Epithelial cell of prostate (primary cell): ENCODE data around the gene CUL1.

Experiments used
- DNase-seq: peaks from one replicate; pipeline ENCODE4 v3.0.0-alpha.2; 2011; ENCODE audit warnings: low read depth, low spot score
- H3K27ac ChIP-seq: fragments of 450-650 bp; 2 replicates; pipeline ENCODE4 v1.5.1; 2017; ENCODE audit warnings: mild to moderate bottlenecking

Gene CUL1

DNA sequence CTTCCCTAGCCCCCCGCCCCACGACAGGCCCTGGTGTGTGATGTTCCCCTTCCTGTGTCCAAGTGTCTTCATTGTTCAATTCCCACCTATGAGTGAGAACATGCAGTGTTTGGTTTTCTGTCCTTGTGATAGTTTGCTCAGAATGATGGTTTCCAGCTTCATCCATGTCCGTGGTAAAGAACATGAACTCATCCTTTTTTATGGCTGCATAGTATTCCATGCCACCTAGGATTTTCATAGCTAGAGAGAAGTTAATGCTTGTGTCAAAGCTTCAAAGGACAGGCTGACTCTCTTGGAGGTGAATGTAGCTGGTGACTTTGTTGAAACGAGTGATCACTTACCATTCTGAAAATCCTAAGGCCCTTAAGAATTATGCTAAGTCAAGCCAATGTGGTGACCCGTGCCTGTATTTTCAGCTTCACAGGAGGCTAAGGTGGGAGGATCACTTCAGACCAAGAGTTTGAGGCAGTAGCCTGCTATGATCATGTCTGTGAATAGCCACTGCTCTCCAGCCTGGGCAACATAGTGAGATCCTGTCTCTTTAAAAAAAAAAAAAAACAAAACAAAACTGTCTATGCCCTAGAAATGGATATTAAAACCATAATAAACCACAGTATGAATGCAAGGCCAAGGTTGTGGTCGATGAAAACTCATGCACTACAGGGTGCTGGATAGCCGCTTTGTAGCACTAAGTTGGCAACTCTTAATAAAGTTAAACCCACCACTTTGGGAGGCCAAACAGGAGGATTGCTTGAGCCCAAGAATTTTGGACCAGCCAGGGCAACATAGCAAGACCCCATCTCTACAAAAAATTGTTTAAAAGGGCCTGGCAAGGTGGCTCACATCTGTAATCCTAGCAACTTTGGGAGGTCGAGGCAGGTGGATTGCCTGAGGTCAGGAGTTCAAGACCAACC, 52.0 kb downstream of the CUL1 start:
- H3K27ac ChIP-seq, result no peak overlapping the region

DNA sequence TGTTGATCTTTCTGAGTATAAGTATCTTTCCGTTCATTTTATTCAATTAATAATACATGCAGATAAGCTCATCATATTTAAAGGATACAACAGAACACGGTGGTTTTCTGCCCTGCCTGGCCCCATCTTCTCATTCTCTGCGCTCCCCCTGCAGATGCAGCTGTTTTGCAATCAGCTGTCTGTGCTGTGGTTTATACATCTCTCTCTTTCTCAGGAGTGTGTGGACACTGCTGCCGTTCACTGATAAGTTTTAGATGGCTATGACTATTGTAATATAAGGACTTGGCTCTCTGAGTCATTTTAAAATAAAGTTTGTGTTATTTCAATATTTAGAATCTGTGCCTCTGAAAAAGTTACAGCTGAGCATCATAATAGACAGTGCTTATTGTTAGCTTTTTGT, 54.5 kb downstream of the CUL1 start:
- H3K27ac ChIP-seq, result no peak overlapping the region
- DNase-seq, result no peak

More for the DNA sequence above, 52.0 kb downstream of the CUL1 start:
- DNase-seq, result no peak

DNA sequence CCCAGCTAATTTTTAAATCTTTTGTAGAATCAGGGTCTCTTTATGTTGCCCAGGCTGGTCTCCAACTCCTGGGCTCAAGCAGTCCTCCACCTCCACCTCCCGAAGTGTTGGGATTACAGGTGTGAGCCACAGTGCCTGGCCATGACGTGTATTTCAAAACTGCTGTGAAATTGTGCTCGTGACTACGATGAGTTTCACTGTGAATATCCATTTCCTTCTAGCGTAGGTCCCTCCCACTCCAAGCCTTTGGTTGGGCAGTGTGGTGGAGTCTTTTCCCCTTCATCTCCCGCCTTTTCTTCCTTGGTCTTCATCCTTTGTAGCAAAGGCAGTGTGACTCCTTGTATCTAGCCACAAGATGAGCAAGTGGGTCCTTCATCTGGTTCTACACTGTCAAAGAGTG, 56.2 kb downstream of the CUL1 start:
- DNase-seq, result no peak
- no peak overlapping the region for H3K27ac ChIP-seq

DNA sequence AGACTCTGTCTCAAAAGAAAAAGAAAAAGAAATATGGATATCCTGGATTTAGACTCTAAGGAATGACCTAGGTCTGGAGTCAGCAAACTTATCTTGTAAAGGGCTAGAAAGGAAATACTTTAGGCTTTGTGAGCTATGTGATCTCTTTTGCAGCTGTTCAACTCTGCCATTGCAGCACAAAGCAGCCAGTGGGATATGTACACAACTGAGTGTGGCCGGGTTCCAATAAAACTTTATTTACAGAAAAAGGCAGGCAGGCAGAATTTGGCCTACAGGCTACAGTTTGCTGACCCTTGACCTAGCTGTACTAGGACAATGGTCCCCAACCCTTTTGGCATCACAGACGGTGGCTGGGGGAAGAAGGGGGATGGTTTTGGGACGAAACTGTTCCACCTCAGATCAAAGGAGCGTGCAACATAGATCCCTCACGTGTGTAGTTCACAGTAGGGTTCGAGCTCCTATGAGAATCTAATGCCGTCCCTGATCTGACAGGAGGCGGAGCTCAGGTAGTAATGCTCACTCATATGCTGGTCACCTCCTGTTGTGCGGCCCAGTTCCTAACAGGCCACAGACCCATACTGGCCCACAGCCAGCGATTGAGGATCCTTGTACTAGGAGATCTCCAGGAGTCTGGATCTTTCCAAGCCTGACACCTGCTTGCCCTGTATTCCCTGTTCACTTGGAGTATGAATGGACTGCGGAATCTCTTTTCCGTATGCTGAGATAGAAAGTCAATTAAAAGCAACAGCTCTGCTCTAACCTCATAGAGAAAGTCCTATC, 63.0 kb downstream of the CUL1 start:
- DNase-seq, result no peak
- no peak overlapping the region for H3K27ac ChIP-seq

DNA sequence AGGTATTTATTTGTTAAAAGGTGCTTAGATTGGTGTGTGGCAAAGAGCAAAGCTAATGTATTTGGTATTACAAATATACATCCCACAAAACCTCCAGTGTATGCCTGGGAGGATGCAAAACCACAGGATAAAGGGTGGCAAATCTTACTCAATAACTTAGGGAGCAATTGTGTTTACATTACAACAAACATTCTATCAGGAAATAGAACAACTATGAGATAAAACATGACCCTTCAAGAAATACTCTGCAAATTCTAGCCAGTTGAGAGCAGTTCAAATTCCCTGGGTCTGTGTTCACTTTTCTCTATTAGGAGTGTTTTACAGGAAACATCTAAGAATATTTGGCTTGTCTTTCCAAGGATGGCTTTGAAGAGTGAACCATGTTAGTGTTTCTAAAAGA, 64.9 kb downstream of the CUL1 start:
- no peak for DNase-seq
- H3K27ac ChIP-seq, result no peak overlapping the region

DNA sequence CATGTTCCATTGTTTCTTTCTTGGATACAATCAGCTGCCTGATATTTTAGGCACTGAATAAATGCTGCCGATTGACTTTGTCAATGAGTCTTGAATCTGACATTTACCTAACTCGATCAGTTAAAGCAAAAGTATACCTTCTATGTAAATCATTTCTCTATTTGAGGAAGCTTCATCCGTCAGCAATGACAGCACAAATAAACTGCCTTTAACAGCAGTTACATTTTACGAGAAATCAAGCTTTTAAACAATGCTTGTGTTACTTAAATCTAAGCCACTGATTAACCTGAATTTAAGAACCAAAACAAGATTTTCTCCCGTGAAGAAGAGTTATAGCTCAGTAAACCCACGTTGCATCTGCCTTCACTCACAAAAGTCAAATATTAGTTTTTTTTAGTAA, 71.3 kb downstream of the CUL1 start:
- no peak overlapping the region for H3K27ac ChIP-seq
- DNase-seq, result no peak

DNA sequence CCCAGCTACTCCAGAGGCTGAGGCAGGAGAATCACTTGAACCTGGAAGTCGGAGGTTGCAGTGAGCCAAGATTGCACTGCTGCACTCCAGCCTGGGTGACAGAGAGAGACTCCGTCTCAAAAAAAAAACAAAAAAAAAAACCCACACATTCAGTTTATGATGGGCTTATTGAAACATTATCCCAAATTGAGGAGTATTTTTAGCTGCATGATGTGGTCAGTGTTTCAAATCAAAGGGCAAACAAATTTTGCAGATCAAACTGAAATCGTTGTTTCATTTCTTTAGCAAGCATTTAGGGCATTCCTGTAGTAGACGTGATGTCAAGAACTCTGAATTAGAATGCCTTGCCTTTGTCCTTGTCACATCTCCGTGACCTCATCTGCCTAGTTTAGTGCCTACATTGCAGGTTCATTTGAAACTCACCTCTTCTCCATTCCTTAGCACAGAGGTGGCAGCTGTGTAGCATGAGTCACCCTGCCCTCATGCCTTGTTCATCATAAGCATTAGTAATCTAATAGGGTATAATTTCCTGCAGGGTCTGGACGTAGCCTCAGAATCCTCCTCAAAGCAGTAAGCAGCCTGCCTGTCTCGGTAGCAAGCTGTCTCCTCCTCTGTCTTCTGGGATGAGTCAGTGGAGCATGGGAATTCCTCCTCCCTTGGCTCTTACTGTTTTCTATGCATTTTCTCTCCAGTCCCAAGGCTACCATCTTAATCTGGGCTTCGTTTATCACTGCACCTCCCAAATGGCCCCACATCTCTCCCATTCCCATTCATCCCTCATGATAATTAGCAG, 73.8 kb downstream of the CUL1 start:
- peak overlapping the region; percentile 63 for H3K27ac ChIP-seq
- DNase-seq, result peak; percentile 85

DNA sequence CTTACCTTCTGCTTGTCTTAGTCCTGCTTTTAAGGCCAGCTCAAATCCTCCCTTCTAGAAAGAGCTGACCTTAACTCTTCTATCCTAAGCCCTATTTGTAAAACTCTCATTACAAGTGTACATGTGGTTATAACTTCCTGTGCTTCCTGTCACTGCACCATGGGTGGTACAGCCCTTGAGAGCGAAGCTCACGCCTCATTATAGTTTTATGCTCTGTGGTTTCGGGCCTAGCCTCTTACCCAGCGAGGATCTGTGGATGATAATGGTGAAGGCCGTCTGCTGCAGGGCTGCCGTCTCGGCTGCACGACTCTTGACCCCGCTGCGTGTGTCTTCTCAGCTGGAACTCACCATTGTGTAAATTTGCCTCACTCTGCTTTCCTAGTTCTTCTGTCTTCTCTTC, 74.6 kb downstream of the CUL1 start:
- peak overlapping the region; percentile 63 for H3K27ac ChIP-seq
- no peak for DNase-seq

DNA sequence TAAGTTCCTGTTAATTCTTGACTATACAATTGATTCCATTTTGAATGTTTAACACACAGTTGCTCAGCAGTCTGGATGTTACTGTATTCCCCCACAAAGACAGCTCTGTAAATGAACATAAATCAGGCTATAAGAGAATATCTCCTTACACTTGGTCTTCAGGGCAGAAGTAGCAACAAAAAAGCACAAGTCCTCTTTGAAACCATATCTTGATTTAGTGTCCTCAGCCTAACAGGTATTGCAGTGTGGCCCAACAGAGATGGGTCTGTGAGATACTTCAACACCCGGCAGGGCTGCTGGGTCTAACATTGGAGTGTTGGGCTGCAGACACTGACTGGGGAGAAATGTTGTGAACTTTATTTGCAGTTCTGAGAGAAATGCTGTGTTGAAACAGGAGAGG, 75.8 kb downstream of the CUL1 start:
- no peak overlapping the region for H3K27ac ChIP-seq

DNA sequence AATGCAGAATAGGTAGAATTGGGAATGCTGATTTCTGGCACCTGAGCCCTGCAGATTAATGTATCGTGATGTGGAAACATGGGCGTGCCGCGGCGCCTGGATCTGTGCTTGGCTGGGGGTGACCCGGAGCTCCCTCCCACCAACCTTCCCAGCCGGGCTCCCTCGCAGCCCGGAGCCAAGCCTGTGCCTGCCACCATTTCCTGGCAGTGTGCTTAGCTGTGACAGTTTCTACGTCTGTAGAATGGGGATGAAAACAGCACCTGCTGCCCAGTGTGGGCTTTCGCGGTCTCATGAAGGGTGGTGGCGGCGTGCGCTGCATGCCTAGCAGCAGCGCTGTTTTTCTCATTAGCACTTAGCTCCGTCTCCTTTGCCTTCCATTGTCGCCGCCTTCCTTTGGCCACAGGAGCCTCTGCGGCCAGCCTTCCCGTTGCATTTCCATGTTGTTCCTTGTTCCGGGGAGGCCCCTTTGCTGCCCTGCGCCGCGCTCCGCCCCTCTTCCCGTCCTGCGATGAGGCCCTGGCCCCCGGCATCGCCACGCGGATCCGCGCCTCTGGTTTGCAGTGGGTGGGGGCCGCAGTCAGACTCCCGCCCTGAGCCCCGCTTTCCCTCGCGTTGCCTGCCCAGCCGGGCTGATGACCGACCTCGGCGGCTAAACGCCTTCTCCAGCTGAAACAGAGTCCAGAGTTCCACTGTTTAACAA, 84.2 kb downstream of the CUL1 start:
- no peak for DNase-seq

More for the DNA sequence above, 75.8 kb downstream of the CUL1 start:
- DNase-seq, result no peak

DNA sequence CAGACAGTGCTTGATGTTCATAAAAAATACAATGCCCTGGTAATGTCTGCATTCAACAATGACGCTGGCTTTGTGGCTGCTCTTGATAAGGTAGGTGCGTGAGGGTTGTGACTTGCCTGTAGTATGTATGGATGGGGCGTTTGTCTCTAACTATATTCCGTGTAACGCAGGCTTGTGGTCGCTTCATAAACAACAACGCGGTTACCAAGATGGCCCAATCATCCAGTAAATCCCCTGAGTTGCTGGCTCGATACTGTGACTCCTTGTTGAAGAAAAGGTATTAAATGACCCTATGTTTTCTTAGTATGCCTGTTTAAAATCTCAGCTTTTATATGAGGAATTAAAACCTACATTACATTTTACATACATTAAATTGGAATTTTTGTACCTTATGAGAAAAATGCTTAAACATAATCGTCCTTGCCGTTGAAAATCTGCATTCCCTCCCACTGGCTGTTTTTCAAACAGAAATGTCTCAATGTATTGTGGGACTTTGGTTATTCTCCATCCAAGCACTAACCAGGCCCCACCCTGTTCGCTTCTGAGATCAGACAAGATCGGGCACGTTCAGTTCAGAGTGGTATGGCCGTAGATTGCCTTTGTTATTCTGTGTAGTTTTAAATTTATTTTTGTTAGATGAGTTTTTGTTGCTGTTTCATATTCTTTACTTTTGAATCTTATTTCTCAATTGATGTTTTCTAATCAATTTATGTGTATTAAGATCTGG, 85.3 kb downstream of the CUL1 start:
- peak overlapping the region; percentile 55 for H3K27ac ChIP-seq

More for the DNA sequence above, 84.2 kb downstream of the CUL1 start:
- peak overlapping the region; percentile 55 for H3K27ac ChIP-seq

DNA sequence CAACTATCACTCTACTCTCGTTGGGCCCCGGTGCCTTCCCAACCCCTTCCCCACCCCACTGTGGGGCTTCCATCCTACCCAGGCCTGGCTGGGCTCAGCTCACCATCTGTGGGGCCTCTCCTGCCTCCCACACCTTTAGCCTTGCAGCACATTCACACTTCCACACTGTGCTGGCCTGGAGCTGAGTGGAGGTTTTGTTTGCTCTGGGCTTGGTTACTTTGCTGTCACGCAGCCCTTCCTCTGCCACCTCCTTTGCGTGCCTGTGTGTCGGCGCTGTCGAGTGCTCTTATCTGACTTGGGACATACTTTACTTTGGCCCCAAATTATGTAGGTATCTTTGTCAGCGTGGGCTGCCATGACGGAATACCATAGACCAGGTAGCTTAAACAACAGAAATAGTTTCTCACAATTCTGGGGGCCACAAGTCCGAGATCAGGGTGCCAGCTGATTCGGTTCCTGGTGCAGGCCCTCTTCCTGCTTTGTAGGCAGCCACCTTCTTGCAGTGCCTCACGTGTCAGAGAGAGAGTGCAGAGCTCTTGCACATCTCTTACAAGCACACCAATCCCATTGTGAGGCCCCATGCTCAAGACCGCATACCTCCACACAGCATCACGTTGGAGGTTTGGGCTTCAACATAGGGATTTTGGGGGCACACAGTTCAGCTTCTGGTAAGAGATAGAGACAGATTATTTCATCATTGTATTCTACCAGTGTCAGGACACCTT, 89.0 kb downstream of the CUL1 start:
- DNase-seq, result no peak
- H3K27ac ChIP-seq, result no peak overlapping the region

More for the DNA sequence above, 85.3 kb downstream of the CUL1 start:
- peak; percentile 41 for DNase-seq

DNA sequence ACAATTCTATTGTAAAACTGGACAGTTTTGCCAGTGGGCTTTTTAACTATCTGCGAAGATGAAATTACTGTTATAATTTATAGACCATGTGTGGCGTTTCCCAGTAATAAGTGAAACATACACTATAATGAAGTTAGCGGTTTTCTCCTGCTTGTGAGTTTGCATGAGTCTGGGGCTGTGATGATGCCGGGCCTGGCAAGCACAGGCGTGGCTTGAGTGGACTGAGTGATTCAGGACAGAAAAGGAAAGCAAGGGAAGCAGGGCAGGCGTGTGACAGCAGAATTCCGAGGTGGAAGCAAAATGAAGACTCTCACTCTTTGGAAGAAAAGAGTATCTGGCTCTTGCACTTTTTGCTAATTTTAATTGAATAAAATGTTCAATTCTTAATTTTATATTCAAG, 90.5 kb downstream of the CUL1 start:
- no peak for DNase-seq

DNA sequence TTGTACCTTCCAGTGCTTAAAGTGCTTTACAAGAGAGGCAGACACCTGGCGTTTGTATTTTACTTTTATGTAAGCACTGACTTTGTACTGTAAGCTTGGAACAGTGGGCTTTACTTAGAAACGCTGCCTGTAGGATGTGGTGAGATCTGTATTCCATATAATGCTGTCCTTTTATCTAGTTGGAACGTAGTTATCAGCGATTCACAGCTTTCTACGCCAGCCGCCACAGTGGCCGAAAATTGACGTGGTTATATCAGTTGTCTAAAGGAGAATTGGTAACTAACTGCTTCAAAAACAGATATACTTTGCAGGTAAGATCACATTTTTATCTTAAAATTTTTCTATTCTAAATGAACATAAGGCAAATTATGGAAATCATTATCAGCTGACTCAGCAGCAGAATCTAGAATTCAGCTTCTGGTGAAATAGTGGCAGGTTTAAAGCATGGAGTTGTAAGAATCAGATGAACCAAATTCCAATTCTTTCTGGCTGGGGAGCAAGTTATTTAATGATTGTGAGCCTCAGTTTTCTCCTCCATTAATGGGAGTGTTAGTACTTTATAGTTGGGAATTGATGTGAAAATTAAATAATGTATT, 91.5 kb downstream of the CUL1 start:
- no peak for DNase-seq
- H3K27ac ChIP-seq, result no peak overlapping the region

More for the DNA sequence above, 90.5 kb downstream of the CUL1 start:
- no peak overlapping the region for H3K27ac ChIP-seq

DNA sequence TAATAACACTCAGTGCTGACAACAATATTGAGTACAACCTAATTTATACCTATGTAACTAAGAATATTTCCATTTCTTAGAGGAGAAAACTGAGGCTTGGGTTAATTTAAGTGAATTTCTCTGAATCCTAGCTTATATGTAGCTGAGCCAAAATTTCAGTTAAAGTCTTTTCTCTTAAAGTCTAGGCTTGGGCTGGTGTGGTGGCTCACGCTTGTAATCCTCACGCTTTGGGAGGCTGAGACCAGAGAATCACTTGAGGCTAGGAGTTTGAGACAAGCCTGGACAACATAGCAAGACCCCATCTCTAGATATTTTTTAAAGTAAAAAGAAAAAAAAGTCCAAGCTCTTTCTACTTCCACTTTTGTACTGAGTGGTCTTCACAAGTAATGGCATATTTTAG, 92.1 kb downstream of the CUL1 start:
- H3K27ac ChIP-seq, result no peak overlapping the region
- no peak for DNase-seq

DNA sequence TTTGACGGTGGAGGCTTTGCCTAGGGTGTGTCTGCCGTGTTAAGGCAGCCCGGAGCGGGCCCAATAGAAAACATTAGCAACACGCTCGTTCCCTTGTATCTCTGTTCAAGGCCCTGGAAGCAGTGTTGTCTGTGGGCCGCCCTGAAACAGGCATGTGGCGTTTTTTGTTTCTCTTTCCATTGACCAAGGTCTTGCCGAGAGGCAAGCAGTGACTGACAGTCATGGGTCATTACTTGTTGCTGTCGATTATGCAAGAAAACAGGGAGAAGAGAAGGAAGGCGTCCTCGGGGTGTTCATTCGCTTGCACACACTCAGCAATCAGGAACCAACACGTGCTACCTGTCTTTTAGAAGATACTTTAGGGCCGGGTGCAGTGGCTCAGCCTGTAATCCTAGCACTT, 92.8 kb downstream of the CUL1 start:
- no peak for DNase-seq
- no peak overlapping the region for H3K27ac ChIP-seq

DNA sequence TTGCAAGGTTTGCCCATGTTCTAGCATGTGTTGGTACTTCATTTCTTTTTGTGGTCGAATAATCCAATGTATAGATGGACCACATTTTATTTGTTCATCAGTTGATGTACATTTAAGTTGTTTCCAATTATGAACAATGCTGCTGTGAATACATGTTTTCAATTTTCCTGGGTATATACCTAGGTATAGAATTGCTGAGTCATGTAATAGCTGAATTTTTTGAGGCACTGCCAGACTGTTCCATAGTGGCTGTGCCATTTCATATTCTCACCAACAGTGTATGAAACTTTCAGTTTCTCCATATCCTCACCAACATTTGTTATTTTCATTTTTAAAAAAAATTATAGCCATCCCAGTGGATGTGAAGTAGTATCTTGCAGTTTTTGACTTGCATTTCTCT, 94.9 kb downstream of the CUL1 start:
- no peak overlapping the region for H3K27ac ChIP-seq
- no peak for DNase-seq

DNA sequence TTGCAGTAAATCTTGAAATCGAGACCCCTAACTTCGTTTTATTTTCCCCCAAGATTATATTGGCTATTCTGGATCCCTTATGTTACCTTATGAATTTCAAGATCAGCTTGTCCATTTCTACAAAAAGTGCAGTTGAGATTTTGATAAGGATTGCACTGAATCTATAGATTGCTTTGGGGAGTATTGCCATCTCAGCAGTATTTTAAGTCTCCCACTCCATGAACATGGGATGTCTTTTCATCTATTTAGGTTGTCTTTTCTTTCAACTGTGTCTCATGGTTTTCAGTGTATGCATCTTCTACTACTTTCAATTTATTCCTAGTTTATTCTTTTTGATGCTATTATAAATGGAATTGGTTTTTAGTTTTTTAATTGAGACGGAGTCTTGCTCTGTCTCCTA, 95.8 kb downstream of the CUL1 start:
- no peak for DNase-seq
- no peak overlapping the region for H3K27ac ChIP-seq
